Measurements from ENCODE around the gene TBC1D14. TPM values are rescaled to one million over a fixed set of nuclear protein-coding genes. Genes with fewer than 3 reads are reported as not detected.

The TBC1D14 gene
- total RNA-seq, 3 donors from 2014 or later (not counting 1 experiment from before 2014, with no cell fraction given), result 36.0 to 54.7 (median 53.2) TPM

- no peak for TF ChIP-seq CTCF (IDR thresholded peaks at IDR 0.05)
- DNase-seq (no peak), ATAC-seq (no peak)
- Mint-ChIP-seq H3K36me3 (peaks cover 11% of the 10 kb centered on the region), H3K9me3 (no peaks in the 10 kb centered on the region), H3K27ac (no peak overlapping the region), H3K4me1 (no peaks in the 10 kb centered on the region), H3K4me3 (no peak overlapping the region), H3K27me3 (ENCODE audit: low read depth in 2 of 2) (no peaks in the 10 kb centered on the region)
- intact Hi-C loops (cut with micrococcal nuclease), result no loop called here
- no peak overlapping the region for H3K4me3 ChIP-seq (ENCODE audit: low read length)
- H3K27me3 ChIP-seq (ENCODE audit: control insufficient read depth, insufficient read depth, low read length), result no peaks in the 10 kb centered on the region
- H3K27ac ChIP-seq (ENCODE audit: low read length), result no peak overlapping the region
- WGBS (ENCODE audit: insufficient coverage), result 89% methylated on average over 3 of the region's 3 CpGs
- no peaks in the 10 kb centered on the region for H3K4me1 ChIP-seq (ENCODE audit: control insufficient read depth, insufficient read depth, low read length)
- H3K36me3 ChIP-seq (ENCODE audit: control insufficient read depth, insufficient read depth, low read length), result peaks cover 61% of the 10 kb centered on the region
- H3K9me3 ChIP-seq (ENCODE audit: control insufficient read depth, insufficient read depth, low read length), result no peaks in the 10 kb centered on the region
Observed at GRCh38 chr4:7006411-7006810, 96.8 kb downstream of the TBC1D14 start.

DNA sequence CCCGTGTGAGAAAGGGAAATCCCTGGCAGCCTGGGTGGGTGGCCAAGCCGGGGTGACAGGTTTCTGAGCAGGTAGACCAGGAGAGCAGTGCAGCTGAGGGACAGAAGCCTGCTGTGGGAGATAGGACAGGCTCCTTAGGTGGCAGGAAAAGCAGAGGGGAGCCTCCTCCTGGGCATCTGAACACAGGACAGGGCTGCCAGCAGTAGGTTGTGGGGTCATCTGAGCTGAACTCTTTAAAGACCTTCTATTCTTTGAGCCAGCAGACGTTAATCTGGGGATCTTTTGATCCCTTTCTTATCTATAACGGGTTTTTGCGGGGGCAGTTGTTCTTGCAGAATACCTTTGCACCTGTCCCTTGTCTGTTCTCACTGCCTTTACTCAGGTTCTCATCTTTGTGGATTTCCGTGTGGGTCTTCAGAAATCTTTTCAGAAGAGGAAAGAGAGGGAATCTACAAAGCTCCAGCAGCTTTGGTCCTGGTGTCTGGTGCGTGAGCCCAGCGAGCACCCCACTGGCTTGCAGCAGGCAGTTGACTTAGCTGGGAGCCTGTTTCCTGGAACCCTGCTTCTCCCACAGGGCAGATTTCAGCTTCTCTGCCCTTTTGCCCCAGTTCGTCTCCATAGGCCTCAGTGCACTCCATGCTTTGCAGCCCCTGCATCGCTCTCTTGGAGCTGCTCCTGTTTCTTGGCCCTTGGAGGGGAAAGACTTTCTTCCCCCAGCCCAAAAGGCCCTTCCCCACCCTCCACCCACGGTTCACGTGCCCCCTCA, 97.7 kb downstream of the TBC1D14 start:
- Mint-ChIP-seq H3K4me1 (no peaks in the 10 kb centered on the region), H3K9me3 (no peaks in the 10 kb centered on the region), H3K27ac (peak overlapping the region in 1 of 2 donors; percentile 13), H3K27me3 (ENCODE audit: low read depth in 2 of 2) (no peaks in the 10 kb centered on the region), H3K4me3 (no peak overlapping the region), H3K36me3 (peaks cover 3% of the 10 kb centered on the region)
- no peak for TF ChIP-seq CTCF (IDR thresholded peaks at IDR 0.05)
- no peak for DNase-seq
- H3K4me1 ChIP-seq (ENCODE audit: control insufficient read depth, insufficient read depth, low read length), result no peaks in the 10 kb centered on the region
- H3K36me3 ChIP-seq (ENCODE audit: control insufficient read depth, insufficient read depth, low read length), result peaks cover 59% of the 10 kb centered on the region
- WGBS (ENCODE audit: insufficient coverage), result 94% methylated on average over 12 of the region's 12 CpGs
- no peak for ATAC-seq
- intact Hi-C loops (cut with micrococcal nuclease), result no loop called here
- H3K9me3 ChIP-seq (ENCODE audit: control insufficient read depth, insufficient read depth, low read length), result no peaks in the 10 kb centered on the region
- H3K27me3 ChIP-seq (ENCODE audit: control insufficient read depth, insufficient read depth, low read length), result no peaks in the 10 kb centered on the region
- no peak overlapping the region for H3K4me3 ChIP-seq (ENCODE audit: low read length)
- no peak overlapping the region for H3K27ac ChIP-seq (ENCODE audit: low read length)

DNA sequence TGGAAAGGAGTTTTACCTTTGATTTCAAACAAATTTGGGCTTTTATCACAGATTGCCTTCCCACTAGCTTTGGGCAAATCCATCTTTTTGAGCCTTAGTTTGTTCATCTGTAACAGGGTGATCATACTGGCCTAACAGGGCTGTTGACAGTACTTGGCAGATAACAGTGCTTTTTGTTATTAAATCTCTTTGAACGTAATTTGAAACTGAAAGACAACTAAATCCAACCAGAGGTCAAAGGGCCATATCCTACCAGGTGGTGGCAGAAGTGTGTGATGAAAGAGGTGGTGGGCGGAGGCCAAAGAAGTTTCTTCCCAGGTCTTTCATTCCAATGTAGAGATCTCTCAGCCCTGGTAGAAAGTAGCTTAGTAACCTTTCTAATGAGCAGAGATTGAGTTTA, 98.3 kb downstream of the TBC1D14 start:
- H3K27ac Mint-ChIP-seq, result no peak overlapping the region
- H3K4me1 Mint-ChIP-seq, result no peaks in the 10 kb centered on the region
- no peak for ATAC-seq
- Histone ChIP-seq H3K27ac (ENCODE audit: low read length) (no peak overlapping the region), H3K36me3 (ENCODE audit: control insufficient read depth, insufficient read depth, low read length) (peaks cover 58% of the 10 kb centered on the region), H3K4me1 (ENCODE audit: control insufficient read depth, insufficient read depth, low read length) (no peaks in the 10 kb centered on the region), H3K4me3 (ENCODE audit: low read length) (no peak overlapping the region), H3K27me3 (ENCODE audit: control insufficient read depth, insufficient read depth, low read length) (no peaks in the 10 kb centered on the region), H3K9me3 (ENCODE audit: control insufficient read depth, insufficient read depth, low read length) (no peaks in the 10 kb centered on the region)
- H3K36me3 Mint-ChIP-seq, result no peaks in the 10 kb centered on the region
- DNase-seq, result no peak
- intact Hi-C loops (cut with micrococcal nuclease), result no loop called here
- 78% methylated on average over 2 of the region's 2 CpGs for WGBS (ENCODE audit: insufficient coverage)
- no peaks in the 10 kb centered on the region for H3K9me3 Mint-ChIP-seq
- H3K4me3 Mint-ChIP-seq, result no peak overlapping the region
- no peaks in the 10 kb centered on the region for H3K27me3 Mint-ChIP-seq (ENCODE audit: low read depth in 2 of 2)
- TF ChIP-seq CTCF (IDR thresholded peaks at IDR 0.05), result no peak

DNA sequence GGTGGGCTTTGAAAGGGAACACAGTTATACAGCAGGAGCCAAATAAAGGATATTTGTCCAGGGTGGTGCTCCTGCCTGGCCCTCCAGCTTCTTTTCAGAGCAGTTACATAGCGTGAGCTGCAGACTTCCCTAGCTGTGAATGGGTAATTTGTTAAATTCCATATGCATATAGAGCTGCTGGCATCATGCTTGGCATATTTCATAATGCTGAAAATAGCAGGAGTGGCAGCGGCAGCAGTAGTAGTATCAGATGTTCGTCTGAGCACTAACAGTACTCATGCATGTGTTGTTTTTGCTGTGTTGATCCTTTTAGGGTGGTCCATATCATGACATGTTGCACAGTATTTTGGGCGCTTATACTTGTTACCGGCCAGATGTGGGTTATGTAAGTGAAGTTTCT, 99.9 kb downstream of the TBC1D14 start:
- H3K27me3 ChIP-seq (ENCODE audit: control insufficient read depth, insufficient read depth, low read length), result no peaks in the 10 kb centered on the region
- H3K36me3 ChIP-seq (ENCODE audit: control insufficient read depth, insufficient read depth, low read length), result peaks cover 64% of the 10 kb centered on the region
- no peak for TF ChIP-seq CTCF (IDR thresholded peaks at IDR 0.05)
- no peaks in the 10 kb centered on the region for H3K27me3 Mint-ChIP-seq (ENCODE audit: low read depth in 2 of 2)
- H3K27ac ChIP-seq (ENCODE audit: low read length), result no peak overlapping the region
- no peak overlapping the region for H3K4me3 ChIP-seq (ENCODE audit: low read length)
- H3K4me3 Mint-ChIP-seq, result no peak overlapping the region
- intact Hi-C loops (cut with micrococcal nuclease), result no loop called here
- no peaks in the 10 kb centered on the region for H3K4me1 ChIP-seq (ENCODE audit: control insufficient read depth, insufficient read depth, low read length)
- no peaks in the 10 kb centered on the region for H3K9me3 Mint-ChIP-seq
- peaks cover 0 to under 1% of the 10 kb centered on the region in 2 donors for H3K4me1 Mint-ChIP-seq
- DNase-seq (no peak), ATAC-seq (no peak)
- H3K9me3 ChIP-seq (ENCODE audit: control insufficient read depth, insufficient read depth, low read length), result no peaks in the 10 kb centered on the region
- H3K27ac Mint-ChIP-seq, result no peak overlapping the region
- WGBS (ENCODE audit: insufficient coverage), result 98% methylated on average over 5 of the region's 5 CpGs
- peaks cover 3% of the 10 kb centered on the region for H3K36me3 Mint-ChIP-seq

Measured in natural killer cell (primary cell).